ENCODE measurements around the gene CCDC192.

DNA sequence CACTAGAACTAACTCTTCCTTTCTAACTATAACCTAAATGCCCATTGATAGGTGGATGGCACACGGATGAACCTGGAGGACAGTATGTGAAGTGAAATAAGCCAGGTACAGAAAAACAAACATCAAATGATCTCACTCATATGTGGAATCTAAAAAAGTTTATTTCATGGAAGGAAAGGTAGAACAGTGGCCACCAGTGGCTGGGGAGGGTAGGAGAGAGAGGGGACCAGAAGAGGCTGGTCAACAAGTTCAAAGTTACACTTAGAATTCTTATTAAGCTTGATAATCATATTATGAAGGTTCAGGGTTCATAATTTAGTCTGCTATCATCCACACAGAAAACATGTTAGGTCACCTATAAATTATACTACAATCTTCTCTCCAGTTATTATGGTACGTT, 272.8 kb downstream of the CCDC192 start:
- no peak for TF ChIP-seq ZNF747 (tag by site-specific recombination; IDR thresholded peaks at IDR 0.05)
- TF ChIP-seq ZBTB17 (tag by site-specific recombination; IDR thresholded peaks at IDR 0.05): no peak
- TF ChIP-seq, protein P1, sequence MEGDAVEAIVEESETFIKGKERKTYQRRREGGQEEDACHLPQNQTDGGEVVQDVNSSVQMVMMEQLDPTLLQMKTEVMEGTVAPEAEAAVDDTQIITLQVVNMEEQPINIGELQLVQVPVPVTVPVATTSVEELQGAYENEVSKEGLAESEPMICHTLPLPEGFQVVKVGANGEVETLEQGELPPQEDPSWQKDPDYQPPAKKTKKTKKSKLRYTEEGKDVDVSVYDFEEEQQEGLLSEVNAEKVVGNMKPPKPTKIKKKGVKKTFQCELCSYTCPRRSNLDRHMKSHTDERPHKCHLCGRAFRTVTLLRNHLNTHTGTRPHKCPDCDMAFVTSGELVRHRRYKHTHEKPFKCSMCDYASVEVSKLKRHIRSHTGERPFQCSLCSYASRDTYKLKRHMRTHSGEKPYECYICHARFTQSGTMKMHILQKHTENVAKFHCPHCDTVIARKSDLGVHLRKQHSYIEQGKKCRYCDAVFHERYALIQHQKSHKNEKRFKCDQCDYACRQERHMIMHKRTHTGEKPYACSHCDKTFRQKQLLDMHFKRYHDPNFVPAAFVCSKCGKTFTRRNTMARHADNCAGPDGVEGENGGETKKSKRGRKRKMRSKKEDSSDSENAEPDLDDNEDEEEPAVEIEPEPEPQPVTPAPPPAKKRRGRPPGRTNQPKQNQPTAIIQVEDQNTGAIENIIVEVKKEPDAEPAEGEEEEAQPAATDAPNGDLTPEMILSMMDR (tag by site-specific recombination; IDR thresholded peaks at IDR 0.05): no peak
- TF ChIP-seq, protein P2, sequence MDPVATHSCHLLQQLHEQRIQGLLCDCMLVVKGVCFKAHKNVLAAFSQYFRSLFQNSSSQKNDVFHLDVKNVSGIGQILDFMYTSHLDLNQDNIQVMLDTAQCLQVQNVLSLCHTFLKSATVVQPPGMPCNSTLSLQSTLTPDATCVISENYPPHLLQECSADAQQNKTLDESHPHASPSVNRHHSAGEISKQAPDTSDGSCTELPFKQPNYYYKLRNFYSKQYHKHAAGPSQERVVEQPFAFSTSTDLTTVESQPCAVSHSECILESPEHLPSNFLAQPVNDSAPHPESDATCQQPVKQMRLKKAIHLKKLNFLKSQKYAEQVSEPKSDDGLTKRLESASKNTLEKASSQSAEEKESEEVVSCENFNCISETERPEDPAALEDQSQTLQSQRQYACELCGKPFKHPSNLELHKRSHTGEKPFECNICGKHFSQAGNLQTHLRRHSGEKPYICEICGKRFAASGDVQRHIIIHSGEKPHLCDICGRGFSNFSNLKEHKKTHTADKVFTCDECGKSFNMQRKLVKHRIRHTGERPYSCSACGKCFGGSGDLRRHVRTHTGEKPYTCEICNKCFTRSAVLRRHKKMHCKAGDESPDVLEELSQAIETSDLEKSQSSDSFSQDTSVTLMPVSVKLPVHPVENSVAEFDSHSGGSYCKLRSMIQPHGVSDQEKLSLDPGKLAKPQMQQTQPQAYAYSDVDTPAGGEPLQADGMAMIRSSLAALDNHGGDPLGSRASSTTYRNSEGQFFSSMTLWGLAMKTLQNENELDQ (tag by site-specific recombination; IDR thresholded peaks at IDR 0.05; ENCODE audit: low read depth): no peak
- TF ChIP-seq BCL11A (tag by site-specific recombination; IDR thresholded peaks at IDR 0.05; ENCODE audit: low read depth): no peak
- TF ChIP-seq ZBTB1 (tag by site-specific recombination; IDR thresholded peaks at IDR 0.05): no peak
- no peak for TF ChIP-seq ZNF184 (tag by site-specific recombination; IDR thresholded peaks at IDR 0.05)
- TF ChIP-seq ZNF785 (tag by site-specific recombination; IDR thresholded peaks at IDR 0.05): no peak
- TF ChIP-seq GLIS2 (tag by site-specific recombination; IDR thresholded peaks at IDR 0.05): no peak
- TF ChIP-seq ZNF664 (tag by site-specific recombination; IDR thresholded peaks at IDR 0.05): no peak
- TF ChIP-seq OVOL3 (tag by site-specific recombination; IDR thresholded peaks at IDR 0.05): no peak
- no peak for TF ChIP-seq ZNF677 (tag by site-specific recombination; IDR thresholded peaks at IDR 0.05)
